SK-N-SH treated with all-trans-retinoic acid at 6 μM for 48 hours (cell line): ENCODE data around the gene THRB.

Experiments used
- ARNTL ChIP-seq: fragments of 450-650 bp; formaldehyde crosslinking; IDR thresholded peaks from 2 replicates; pipeline ENCODE4 v1.5.0; 2020; ENCODE audit warnings: low read depth, mild to moderate bottlenecking, moderate library complexity, borderline replicate concordance
- BACH2 ChIP-seq: fragments of 250-450 bp; sonication (Bioruptor Pico); IDR thresholded peaks from 2 replicates; pipeline ENCODE4 v1.9.0; 2021; ENCODE audit warnings: mild to moderate bottlenecking, borderline replicate concordance
- CREB5 ChIP-seq: fragments of 250-450 bp; sonication (Bioruptor Pico); IDR thresholded peaks from 2 replicates; pipeline ENCODE4 v1.5.1; 2020; ENCODE audit warnings: low read depth, mild to moderate bottlenecking, moderate library complexity
- TCF4 ChIP-seq: fragments of 250-450 bp; sonication (Bioruptor Pico); IDR thresholded peaks from 2 replicates; pipeline ENCODE4 v1.8.0; 2021; ENCODE audit warnings: mild to moderate bottlenecking, moderate library complexity, borderline replicate concordance
- TOX ChIP-seq: fragments of 250-450 bp; sonication (Bioruptor Pico); IDR thresholded peaks from 2 replicates; pipeline ENCODE4 v1.8.0; 2021; ENCODE audit warnings: mild to moderate bottlenecking, moderate library complexity, borderline replicate concordance
- ZC3H10 ChIP-seq: fragments of 250-450 bp; sonication (Bioruptor Pico); IDR thresholded peaks from 2 replicates; pipeline ENCODE4 v1.5.1; 2021; ENCODE audit warnings: mild to moderate bottlenecking, moderate library complexity
- ZFP3 ChIP-seq: fragments of 250-450 bp; sonication (Bioruptor Pico); IDR thresholded peaks from 2 replicates; pipeline ENCODE4 v1.5.0; 2020; ENCODE audit warnings: mild to moderate bottlenecking, moderate library complexity
- ZFP30 ChIP-seq: fragments of 450-650 bp; formaldehyde crosslinking; IDR thresholded peaks from 2 replicates; pipeline ENCODE4 v1.5.0; 2022; ENCODE audit warnings: mild to moderate bottlenecking, moderate library complexity
- ZNF565 ChIP-seq: fragments of 450-650 bp; formaldehyde crosslinking; conservative IDR thresholded peaks from 2 replicates; pipeline ENCODE4 v1.5.0; 2020; ENCODE audit warnings: low read depth, mild to moderate bottlenecking, moderate library complexity
- ZNF70 ChIP-seq: fragments of 450-650 bp; formaldehyde crosslinking; IDR thresholded peaks from 2 replicates; pipeline ENCODE4 v1.5.0; 2020; ENCODE audit warnings: mild to moderate bottlenecking, moderate library complexity
- ZNF8 ChIP-seq: fragments of 450-650 bp; formaldehyde crosslinking; IDR thresholded peaks from 2 replicates; pipeline ENCODE4 v1.5.0; 2020; ENCODE audit warnings: mild to moderate bottlenecking, moderate library complexity
- TF ChIP-seq, protein P1 (sequence below): fragments of 250-450 bp; sonication (Bioruptor Pico); IDR thresholded peaks from 2 replicates; pipeline ENCODE4 v1.8.0; 2020; ENCODE audit warnings: mild to moderate bottlenecking, moderate library complexity, borderline replicate concordance
- TF ChIP-seq, protein P2 (sequence below): fragments of 250-450 bp; sonication (Bioruptor Pico); IDR thresholded peaks from 2 replicates; pipeline ENCODE4 v1.5.1; 2021; ENCODE audit warnings: mild to moderate bottlenecking, moderate library complexity

DNA sequence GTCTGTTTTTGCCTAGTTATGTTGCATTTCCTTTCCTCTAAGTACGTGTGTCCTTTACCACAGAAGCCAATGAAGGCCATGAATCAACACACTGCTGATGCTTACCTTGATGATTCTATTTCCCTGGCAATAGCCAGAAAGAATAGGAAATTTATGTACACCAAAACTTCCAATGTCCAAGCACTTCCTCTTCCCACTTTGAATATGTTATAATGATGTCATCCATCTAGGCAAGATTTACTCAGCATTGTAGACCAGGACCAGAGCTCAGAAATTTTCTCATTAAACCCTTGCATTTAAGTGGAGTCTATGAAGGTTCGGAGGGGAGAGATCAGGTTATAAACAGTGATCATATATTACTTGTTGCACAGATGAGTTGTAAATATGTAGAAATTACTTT, 126.0 kb downstream of the THRB start:
- TF ChIP-seq ZFP30 (CRISPR knock-in tag) (no peak), ZNF8 (CRISPR knock-in tag) (no peak), ZNF565 (CRISPR knock-in tag) (no peak), CREB5 (CRISPR knock-in tag) (no peak), TCF4 (CRISPR knock-in tag) (no peak), ZFP3 (no peak), ZNF70 (CRISPR knock-in tag) (no peak), ARNTL (CRISPR knock-in tag) (no peak), TOX (CRISPR knock-in tag) (no peak), BACH2 (CRISPR knock-in tag) (no peak), ZC3H10 (no peak)
- TF ChIP-seq, protein P1, sequence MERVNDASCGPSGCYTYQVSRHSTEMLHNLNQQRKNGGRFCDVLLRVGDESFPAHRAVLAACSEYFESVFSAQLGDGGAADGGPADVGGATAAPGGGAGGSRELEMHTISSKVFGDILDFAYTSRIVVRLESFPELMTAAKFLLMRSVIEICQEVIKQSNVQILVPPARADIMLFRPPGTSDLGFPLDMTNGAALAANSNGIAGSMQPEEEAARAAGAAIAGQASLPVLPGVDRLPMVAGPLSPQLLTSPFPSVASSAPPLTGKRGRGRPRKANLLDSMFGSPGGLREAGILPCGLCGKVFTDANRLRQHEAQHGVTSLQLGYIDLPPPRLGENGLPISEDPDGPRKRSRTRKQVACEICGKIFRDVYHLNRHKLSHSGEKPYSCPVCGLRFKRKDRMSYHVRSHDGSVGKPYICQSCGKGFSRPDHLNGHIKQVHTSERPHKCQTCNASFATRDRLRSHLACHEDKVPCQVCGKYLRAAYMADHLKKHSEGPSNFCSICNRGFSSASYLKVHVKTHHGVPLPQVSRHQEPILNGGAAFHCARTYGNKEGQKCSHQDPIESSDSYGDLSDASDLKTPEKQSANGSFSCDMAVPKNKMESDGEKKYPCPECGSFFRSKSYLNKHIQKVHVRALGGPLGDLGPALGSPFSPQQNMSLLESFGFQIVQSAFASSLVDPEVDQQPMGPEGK (CRISPR knock-in tag): no peak
- TF ChIP-seq, protein P2, sequence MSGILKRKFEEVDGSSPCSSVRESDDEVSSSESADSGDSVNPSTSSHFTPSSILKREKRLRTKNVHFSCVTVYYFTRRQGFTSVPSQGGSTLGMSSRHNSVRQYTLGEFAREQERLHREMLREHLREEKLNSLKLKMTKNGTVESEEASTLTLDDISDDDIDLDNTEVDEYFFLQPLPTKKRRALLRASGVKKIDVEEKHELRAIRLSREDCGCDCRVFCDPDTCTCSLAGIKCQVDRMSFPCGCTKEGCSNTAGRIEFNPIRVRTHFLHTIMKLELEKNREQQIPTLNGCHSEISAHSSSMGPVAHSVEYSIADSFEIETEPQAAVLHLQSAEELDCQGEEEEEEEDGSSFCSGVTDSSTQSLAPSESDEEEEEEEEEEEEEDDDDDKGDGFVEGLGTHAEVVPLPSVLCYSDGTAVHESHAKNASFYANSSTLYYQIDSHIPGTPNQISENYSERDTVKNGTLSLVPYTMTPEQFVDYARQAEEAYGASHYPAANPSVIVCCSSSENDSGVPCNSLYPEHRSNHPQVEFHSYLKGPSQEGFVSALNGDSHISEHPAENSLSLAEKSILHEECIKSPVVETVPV (CRISPR knock-in tag): no peak
